DMS53 (cell line): ENCODE measurements around the gene SLC7A5.
"Not testable (repeated sequence)": the region's sequence is repeated elsewhere in the genome, so short reads cannot be mapped to it uniquely, and the experiment has no call there.

Experiments used
- DNase-seq: peaks from one replicate; lab custom pipeline; 2025; lab: John Stamatoyannopoulos, UW

Gene SLC7A5

GRCh38 chr16:87888346-87888745 is 19.0 kb upstream of the SLC7A5 start:
- not testable (repeated sequence) for DNase-seq

GRCh38 chr16:87887931-87888330 is 18.6 kb upstream of the SLC7A5 start:
- DNase-seq, result not testable (repeated sequence)

GRCh38 chr16:87885371-87885967 is 16.2 kb upstream of the SLC7A5 start:
- peak; percentile 82 for DNase-seq

GRCh38 chr16:87882436-87883019 is 13.2 kb upstream of the SLC7A5 start:
- no peak for DNase-seq

DNA sequence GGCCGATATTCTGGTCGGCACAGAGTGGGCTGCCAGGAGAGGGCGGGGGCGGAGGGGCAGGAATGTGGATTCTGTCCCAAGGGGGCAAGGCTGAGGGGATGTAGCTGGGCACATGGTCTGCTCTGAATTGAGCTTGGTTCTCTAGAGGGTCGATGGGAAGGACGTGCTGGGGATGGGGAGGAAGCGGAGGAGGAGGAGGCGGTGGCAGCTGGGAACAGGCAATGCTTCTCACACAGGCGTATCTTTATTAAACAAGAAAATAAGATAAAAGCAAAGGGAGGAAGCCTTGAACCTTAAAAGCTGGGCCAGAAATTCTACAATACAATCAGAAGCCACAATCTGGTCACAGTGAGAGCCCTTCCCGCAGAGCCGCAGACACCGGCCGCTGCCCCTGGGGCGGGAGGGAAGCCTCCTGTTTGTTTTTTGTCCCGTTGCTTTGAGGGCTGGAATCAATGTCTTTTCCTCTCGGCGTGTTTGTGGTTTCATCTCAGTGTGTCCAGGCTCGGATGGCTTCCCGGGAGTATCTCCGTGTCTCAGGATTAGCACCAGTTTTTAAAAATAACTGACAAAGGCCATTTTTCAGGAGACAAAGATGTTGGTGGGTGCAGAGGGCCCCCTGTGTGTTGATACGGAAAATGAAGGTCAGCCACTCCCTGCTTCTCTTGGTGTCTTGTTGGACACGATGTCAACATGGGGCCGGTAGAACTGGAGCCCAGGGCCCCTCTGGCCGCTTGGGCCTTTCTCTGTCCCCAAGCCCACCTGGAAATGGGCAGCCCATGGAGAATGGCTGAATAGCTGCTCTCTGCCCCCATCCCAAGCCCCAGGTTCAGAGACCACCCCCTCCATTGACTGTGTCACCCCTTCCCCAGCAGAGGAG is 12.3 kb upstream of the SLC7A5 start:
- no peak for DNase-seq

- DNase-seq, result no peak
These were observed 10.9 kb upstream of the SLC7A5 start for GRCh38 chr16:87880117-87880696.

GRCh38 chr16:87879411-87880013 is 10.2 kb upstream of the SLC7A5 start:
- not testable (repeated sequence) for DNase-seq

GRCh38 chr16:87878704-87879103 is 9.4 kb upstream of the SLC7A5 start:
- DNase-seq, result no peak

DNA sequence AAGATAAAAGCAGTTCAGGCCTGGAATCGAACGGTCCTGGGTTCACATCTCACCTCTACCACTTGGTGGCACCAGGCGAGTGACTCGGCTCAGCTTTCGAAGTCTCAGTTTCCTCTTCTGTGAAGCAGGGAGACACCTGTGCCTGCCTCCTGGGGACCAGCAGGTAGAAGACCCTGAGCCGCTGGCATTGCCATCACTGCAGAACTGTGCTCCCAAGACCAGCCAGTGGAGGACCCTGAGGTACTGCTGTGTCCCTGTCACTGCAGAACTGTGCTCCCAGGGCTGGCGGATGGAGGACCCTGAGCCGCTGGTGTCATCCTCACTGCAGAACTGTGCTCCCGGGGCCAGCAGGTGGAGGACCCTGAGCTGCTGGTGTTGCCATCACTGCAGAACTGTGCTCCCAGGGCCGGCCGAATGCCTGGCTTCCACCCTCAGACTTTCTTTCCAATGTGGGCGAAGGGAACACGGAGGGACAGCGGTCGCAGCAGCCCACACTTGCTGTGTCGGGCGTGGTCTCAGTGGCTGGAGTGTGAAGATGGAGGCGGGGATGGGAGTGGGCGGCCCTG is 8.7 kb upstream of the SLC7A5 start:
- peak; percentile 40 for DNase-seq

- DNase-seq, result no peak
These were observed 5.5 kb upstream of the SLC7A5 start for GRCh38 chr16:87874639-87875427.

GRCh38 chr16:87870418-87871291 is 1.3 kb upstream of the SLC7A5 start:
- not testable (repeated sequence) for DNase-seq

DNA sequence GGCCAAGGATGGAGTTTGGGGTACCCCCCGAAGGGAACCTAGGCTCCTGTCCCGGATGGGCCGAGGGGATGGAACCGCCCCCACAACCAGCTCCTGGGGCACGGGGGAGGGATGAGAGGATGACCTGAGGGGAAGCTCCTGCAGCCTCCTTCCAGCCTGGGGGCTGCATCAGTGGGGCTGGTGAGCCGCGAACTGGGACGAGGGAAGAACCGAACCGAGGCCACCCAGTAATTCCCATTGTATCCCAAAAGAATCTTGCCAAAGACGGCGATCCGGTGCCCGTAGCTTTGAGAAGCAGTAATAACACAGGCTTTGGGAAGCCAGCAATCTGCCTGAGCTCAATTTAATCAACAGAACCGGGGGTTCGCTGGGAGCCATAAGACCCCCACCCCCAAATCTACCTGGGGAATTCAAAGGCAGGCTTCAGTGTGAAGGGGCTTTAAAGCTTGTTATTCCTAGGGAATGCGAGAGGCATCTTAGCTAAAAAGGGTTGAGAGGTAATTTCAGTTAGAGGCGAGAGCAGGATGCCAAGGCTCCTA is 641 bp upstream of the SLC7A5 start:
- not testable (repeated sequence) for DNase-seq

DNA sequence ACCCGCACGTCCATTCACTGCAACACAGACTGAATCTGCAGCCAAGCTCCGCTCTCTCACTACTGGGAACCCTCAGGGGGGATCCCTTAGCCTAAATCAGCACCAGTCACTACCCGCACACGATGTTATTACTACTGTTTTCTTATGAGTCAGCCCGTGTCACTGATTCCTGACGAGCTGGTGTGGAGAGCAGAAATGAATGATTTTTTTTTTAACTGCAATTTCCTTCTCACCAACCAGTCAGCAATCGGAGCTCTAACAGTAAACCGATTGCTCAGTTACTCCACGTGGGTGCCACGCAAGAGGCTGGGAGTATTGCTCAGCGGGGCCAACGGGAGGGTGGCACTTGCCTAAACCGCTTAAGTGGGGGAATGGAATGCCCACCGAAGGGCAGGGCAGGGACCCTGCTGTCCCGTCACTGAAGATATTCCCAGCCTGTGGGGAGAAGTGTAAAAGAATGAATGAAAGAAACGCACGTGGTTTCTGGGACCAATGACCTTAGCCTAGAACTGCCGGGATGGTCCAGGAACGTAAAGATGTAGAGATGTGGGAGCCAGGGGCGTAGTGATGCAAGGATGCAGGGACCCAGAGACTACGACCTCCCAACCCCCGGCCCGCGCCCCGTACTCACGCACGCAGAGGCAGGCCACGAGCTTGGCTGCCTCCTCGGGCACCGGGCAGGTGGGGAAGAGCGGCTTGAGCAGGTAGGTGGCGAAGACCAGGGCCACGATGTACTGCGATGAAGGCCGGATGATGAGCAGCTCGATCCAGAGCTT is 865 bp downstream of the SLC7A5 start:
- DNase-seq, result peak; percentile 79

DNA sequence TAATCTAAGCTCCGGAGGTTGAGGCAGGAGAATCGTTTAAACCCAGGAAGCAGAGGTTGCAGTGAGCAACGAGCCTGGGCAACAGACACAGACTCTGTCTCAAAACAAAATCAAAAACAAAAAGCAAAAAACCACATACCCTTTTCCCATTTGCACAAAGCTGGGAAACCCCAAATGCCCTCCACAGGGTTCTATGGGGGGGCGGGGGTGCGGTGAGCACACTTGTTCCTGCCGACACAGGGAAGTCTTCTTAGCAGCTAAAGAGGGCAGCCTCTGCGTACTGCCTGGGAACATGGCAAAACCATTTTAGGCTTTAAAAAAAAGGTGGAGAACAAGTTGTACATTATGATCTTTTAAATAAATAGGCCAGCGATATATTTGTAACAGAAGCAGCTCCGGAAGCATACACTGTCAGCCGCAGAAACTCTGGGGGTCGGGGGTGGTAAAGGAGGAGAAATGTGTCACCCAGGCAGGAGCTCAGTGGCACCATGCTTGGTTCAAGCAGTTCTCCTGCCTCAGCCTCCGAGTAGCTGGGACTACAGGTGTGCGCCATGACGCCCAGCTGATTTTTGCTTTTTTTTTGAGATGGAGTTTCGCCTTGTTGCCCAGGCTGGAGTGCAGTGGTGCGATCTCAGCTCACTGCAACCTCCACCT is 3.3 kb downstream of the SLC7A5 start:
- not testable (repeated sequence) for DNase-seq

DNA sequence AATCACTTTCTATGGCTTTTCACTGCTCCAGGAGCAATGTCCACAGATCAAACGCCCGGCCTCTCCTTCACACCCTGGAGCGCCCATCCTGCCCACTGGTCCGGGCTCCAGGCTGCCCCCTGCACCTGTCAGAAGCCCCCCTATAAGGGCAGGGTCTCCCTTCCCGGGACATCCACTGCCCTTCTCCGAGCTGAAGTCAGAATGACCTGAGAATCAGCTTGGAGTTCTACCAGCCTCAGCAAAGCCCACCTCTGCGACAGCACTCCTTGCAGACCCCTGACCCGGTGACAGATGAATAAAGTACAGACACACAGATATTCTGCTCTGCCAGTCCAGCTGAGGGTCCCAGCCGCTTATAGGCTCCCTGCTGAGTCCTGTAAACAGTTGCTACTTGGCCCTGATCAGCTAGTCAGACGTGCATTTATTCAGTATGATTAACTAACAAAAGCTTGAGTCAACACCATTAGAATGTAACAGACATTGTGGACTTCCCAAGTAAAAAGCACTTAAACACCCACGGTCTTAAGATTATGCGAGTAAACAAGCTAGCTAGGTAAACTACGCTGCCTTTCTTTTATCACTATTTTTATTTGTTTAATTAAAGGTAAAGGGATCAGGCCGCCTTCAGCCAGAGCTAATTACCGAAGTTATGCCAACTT is 4.8 kb downstream of the SLC7A5 start:
- no peak for DNase-seq

- not testable (repeated sequence) for DNase-seq
These were observed 6.0 kb downstream of the SLC7A5 start for GRCh38 chr16:87863327-87863635.

DNA sequence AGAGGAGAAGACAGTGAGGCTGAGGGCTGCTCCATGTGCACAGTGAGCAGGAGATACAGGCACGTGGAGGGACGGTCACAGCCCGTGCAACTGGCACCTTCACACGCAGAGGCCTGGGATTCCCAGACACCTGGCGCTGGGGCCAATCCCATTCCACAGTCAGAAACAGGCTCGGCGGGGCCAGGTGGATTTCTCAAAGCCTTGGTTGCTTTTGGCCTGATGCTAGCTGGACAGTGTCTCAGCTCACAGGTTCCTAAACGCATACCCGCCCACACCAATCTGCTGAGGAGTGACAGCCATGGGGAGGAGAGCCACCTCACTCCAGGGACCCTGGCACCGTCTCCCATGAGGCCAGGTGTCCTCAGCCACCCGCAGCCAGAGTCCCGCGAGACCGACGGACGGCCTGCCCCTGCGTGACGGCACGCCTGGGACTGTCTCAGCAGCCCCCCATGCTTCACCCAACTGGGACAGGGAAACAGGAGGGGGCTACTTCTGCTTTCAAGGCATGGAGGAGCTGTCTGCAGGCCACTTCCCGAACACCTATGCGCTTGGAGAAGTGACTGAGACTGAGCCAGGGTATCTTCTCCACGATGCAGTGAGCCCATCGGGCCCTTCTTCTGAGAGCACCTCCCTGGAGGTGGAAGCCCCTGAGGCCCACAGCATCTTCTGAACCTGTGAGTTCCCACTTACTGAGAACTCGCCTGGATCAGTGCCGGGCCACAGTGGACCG is 6.5 kb downstream of the SLC7A5 start:
- peak; percentile 69 for DNase-seq
